PC-3 (cell line): ENCODE data around the gene GABRG2.

ENCODE experiments used
- CTCF ChIP-seq: fragments of 300-600 bp; sonication (generic); conservative IDR thresholded peaks from 2 replicates; pipeline ENCODE4 v1.5.1; 2017; ENCODE audit warnings: antibody characterized with exemption, low read depth, mild to moderate bottlenecking, low read length
- EZH2 ChIP-seq: fragments of 300-600 bp; sonication (generic); IDR thresholded peaks from one replicate; pipeline ENCODE4 v1.6.1; 2017; ENCODE audit warnings: antibody characterized with exemption, mild to moderate bottlenecking, low read length; ENCODE audit not compliant: unreplicated experiment

- TF ChIP-seq CTCF (no peak), EZH2 (no peak)
Measured at GRCh38 chr5:162154242-162154641, 86.7 kb downstream of the GABRG2 start.
